Right lobe of liver (tissue), 4 donors: Measurements from ENCODE around the gene CLOCK.

Experiments
- CTCF ChIP-seq, 4 donors: fragments of 200-600 bp in 3 of 4; fragments of 450-650 bp in 1 of 4; IDR thresholded peaks; one replicate each; pipeline versions ENCODE4 v1.5.1 to v1.8.0; 2016 to 2022; ENCODE audit warnings: antibody characterized with exemption in 4 of 4, mild to moderate bottlenecking in 2 of 4
- POLR2A ChIP-seq: fragments of 450-650 bp; IDR thresholded peaks from one replicate; pipeline ENCODE4 v1.6.1; 2017; ENCODE audit warnings: antibody characterized with exemption, mild to moderate bottlenecking
- donor health status: DM: no; HTN: no; CAD: no.
- donor health status: DM: no; HTN: no; CAD: no.
- donor health status: DM: no; HTN: yes; CAD: no.

- TF ChIP-seq CTCF (IDR thresholded peaks at IDR 0.05) (no peak), POLR2A (no peak)
Observed at GRCh38 chr4:55488716-55489115, 58.0 kb downstream of the CLOCK start.
